ENCODE results near the gene SNX6. TPM values are rescaled to one million over a fixed set of nuclear protein-coding genes. Genes with fewer than 3 reads are reported as not detected.

The SNX6 gene
- 86.5 TPM for total RNA-seq
- 62.9 TPM for polyA plus RNA-seq
- long read RNA-seq, donor 1, partial matches to known transcripts = 0 of 1 reads
- long read RNA-seq, donor 1, other reads (novel, unspliced or antisense) = 0 of 1 reads
- long read RNA-seq, donor 2 = 0 reads
- long read RNA-seq, donor 3, transcript SNX6-202 (13 exons, 3,398 nt) = minor isoform, 9 of 70 reads
- long read RNA-seq, donor 3, transcript SNX6-201 (14 exons, 2,001 nt) = major isoform, 46 of 70 reads
- long read RNA-seq, donor 3, partial matches to known transcripts = 9 of 70 reads
- long read RNA-seq, donor 3, other reads (novel, unspliced or antisense) = 5 of 70 reads
- long read RNA-seq, donor 4, transcript SNX6-201 (14 exons, 2,001 nt) = major isoform, 10 of 25 reads
- long read RNA-seq, donor 4, partial matches to known transcripts = 14 of 25 reads
- long read RNA-seq, donor 4, other reads (novel, unspliced or antisense) = 0 of 25 reads
- long read RNA-seq, donor 5, transcript SNX6-202 (13 exons, 3,398 nt) = minor isoform, 7 of 67 reads
- long read RNA-seq, donor 5, transcript SNX6-201 (14 exons, 2,001 nt) = major isoform, 47 of 67 reads
- long read RNA-seq, donor 5, partial matches to known transcripts = 13 of 67 reads
- long read RNA-seq, donor 5, other reads (novel, unspliced or antisense) = 0 of 67 reads
- long read RNA-seq, donor 6, transcript SNX6-201 (14 exons, 2,001 nt) = major isoform, 21 of 22 reads
- long read RNA-seq, donor 6, partial matches to known transcripts = 0 of 22 reads
- long read RNA-seq, donor 6, other reads (novel, unspliced or antisense) = 0 of 22 reads
- long read RNA-seq, donor 7, transcript SNX6-201 (14 exons, 2,001 nt) = major isoform, 29 of 39 reads
- long read RNA-seq, donor 7, transcript SNX6-202 (13 exons, 3,398 nt) = minor isoform, 10 of 39 reads
- long read RNA-seq, donor 7, partial matches to known transcripts = 0 of 39 reads
- long read RNA-seq, donor 7, other reads (novel, unspliced or antisense) = 0 of 39 reads
- long read RNA-seq, donor 8, transcript SNX6-201 (14 exons, 2,001 nt) = major isoform, 20 of 28 reads
- long read RNA-seq, donor 8, partial matches to known transcripts = 6 of 28 reads
- long read RNA-seq, donor 8, other reads (novel, unspliced or antisense) = 0 of 28 reads
- long read RNA-seq, donor 9, transcript SNX6-202 (13 exons, 3,398 nt) = minor isoform, 5 of 17 reads
- long read RNA-seq, donor 9, transcript SNX6-201 (14 exons, 2,001 nt) = major isoform, 12 of 17 reads
- long read RNA-seq, donor 9, partial matches to known transcripts = 0 of 17 reads
- long read RNA-seq, donor 9, other reads (novel, unspliced or antisense) = 0 of 17 reads
- long read RNA-seq, donor 10, transcript SNX6-201 (14 exons, 2,001 nt) = major isoform, 24 of 28 reads
- long read RNA-seq, donor 10, partial matches to known transcripts = 0 of 28 reads
- long read RNA-seq, donor 10, other reads (novel, unspliced or antisense) = 0 of 28 reads

DNA sequence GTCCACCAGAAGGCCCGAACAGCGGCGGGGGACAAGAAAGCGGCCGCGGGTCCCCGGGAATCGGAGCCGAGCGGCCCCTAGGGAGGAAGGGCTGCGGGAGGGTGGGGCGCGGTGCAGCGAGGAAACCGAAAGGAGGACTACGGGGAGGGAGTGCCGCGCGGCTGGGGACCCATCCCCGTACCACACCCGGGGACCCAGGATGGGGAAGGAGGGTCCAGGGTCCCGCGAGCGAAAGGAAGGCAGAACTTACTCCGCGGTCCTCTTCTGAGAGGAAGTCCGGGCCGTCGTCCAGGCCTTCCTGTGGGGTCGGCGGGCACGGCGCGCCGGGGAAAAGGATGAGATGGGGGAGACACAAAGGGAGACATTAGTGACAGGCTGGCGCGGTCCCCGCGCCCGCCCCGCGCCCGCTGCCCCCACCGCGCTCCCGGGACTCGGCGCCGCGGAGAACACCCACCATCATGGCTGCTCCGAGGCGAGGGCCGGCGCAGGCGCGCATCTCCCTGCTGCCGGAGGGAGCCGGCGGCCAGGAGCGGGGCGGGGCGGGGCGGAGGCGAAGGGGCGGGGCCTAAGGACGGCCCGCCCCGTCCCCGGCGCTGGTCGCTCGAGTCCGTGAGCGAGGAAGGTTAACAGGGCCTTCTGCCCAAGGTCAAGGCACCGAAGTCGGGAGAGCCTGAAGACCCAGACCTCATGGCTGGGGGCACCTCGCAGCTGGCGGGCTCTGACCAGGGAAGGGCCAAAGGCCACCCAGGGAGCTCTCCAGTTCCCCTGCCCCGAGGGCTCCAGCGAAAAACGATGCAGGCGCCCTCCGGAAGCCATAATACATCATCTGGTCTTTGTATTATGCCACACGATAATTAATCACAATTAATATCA lies at the start of gene SNX6:
Gene SNX6 (minus strand): TSS at position 492 of the 873 bp plus-strand sequence. CDS start 32 bp downstream, at position 460.
- peak within 1 kb of the TSS; percentile 92 for H3K27ac ChIP-seq (ENCODE audit: low read depth in 1 of 2, low read length in 1 of 2)
- peak in 8 of 9 donors; percentile 45 to 89 (median 68) for DNase-seq (ENCODE audit: low read depth in 6 of 9, low spot score in 9 of 9)
- WGBS = under 1% methylated on average over 84 of the region's 84 CpGs
- H3K9me3 ChIP-seq (ENCODE audit: control insufficient read depth in 2 of 2, insufficient read depth in 1 of 2, low read length in 1 of 2) = no peaks in the 10 kb centered on the region
- peaks cover 0 to 2% of the 10 kb centered on the region in 2 donors for H3K36me3 ChIP-seq (ENCODE audit: control insufficient read depth in 2 of 2, insufficient read depth in 2 of 2, low read length in 1 of 2)
- H3K4me3 ChIP-seq (ENCODE audit: low read length in 2 of 2) = peak within 1 kb of the TSS; percentile 74 to 90
- H3K27me3 ChIP-seq (ENCODE audit: control insufficient read depth in 2 of 2, insufficient read depth in 1 of 2, low read length in 1 of 2) = no peaks in the 10 kb centered on the region
- H3K4me1 ChIP-seq (ENCODE audit: control insufficient read depth in 2 of 2, insufficient read depth in 2 of 2, low read length in 2 of 2) = peaks cover 2 to 5% of the 10 kb centered on the region in 2 donors

DNA sequence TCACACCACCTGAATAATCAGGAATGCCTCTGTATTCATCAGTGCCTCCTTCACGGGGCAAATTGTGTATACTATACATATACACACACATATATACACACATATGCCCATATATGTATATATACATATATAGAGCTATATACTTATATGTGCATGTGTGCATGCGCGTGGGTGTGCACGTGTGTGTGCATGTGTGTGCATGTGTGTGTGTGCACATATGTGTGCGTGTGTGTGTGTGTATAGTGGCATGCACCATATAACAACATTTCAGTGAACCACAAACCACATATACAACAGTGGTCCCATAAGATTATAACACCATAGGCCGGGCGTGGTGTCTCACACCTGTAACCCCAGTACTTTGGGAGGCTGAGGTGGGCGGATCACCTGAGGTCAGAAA lies 48.8 kb upstream of the SNX6 start:
- no peaks in the 10 kb centered on the region for H3K27me3 ChIP-seq (ENCODE audit: control insufficient read depth in 2 of 2, insufficient read depth in 1 of 2, low read length in 1 of 2)
- no peaks in the 10 kb centered on the region for H3K4me1 ChIP-seq (ENCODE audit: control insufficient read depth in 2 of 2, insufficient read depth in 2 of 2, low read length in 2 of 2)
- no peak for DNase-seq (ENCODE audit: low read depth in 6 of 9, low spot score in 9 of 9)
- WGBS = 98% methylated on average over 8 of the region's 8 CpGs
- H3K36me3 ChIP-seq (ENCODE audit: control insufficient read depth in 2 of 2, insufficient read depth in 2 of 2, low read length in 1 of 2) = no peaks in the 10 kb centered on the region
- H3K9me3 ChIP-seq (ENCODE audit: control insufficient read depth in 2 of 2, insufficient read depth in 1 of 2, low read length in 1 of 2) = no peaks in the 10 kb centered on the region
- no peak overlapping the region for H3K4me3 ChIP-seq (ENCODE audit: low read length in 2 of 2)
- no peak overlapping the region for H3K27ac ChIP-seq (ENCODE audit: low read depth in 1 of 2, low read length in 1 of 2)

DNA sequence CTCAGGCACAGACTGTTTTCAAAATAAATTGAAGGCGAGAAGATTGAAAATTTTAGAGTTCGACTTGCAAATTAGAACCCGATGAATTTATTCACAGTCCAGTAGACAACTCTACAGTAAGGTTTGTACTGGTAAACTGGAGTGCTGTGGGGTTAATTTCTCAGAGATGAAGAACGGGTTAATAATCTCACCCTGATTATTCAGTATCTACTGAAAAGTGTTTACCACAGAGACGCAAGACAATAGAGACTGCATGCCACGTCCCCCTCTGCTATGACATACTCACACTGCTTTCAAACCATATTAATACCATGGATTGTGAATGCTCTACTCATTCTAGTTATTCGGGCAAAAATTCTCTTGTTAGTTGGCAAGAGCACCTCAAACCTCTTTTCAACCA lies 48.4 kb upstream of the SNX6 start:
- H3K4me1 ChIP-seq (ENCODE audit: control insufficient read depth in 2 of 2, insufficient read depth in 2 of 2, low read length in 2 of 2) = no peaks in the 10 kb centered on the region
- no peak overlapping the region for H3K27ac ChIP-seq (ENCODE audit: low read depth in 1 of 2, low read length in 1 of 2)
- H3K9me3 ChIP-seq (ENCODE audit: control insufficient read depth in 2 of 2, insufficient read depth in 1 of 2, low read length in 1 of 2) = no peaks in the 10 kb centered on the region
- no peak overlapping the region for H3K4me3 ChIP-seq (ENCODE audit: low read length in 2 of 2)
- H3K36me3 ChIP-seq (ENCODE audit: control insufficient read depth in 2 of 2, insufficient read depth in 2 of 2, low read length in 1 of 2) = no peaks in the 10 kb centered on the region
- WGBS = 97% methylated on average over 7 of the region's 7 CpGs
- DNase-seq (ENCODE audit: low read depth in 6 of 9, low spot score in 9 of 9) = no peak
- no peaks in the 10 kb centered on the region for H3K27me3 ChIP-seq (ENCODE audit: control insufficient read depth in 2 of 2, insufficient read depth in 1 of 2, low read length in 1 of 2)

DNA sequence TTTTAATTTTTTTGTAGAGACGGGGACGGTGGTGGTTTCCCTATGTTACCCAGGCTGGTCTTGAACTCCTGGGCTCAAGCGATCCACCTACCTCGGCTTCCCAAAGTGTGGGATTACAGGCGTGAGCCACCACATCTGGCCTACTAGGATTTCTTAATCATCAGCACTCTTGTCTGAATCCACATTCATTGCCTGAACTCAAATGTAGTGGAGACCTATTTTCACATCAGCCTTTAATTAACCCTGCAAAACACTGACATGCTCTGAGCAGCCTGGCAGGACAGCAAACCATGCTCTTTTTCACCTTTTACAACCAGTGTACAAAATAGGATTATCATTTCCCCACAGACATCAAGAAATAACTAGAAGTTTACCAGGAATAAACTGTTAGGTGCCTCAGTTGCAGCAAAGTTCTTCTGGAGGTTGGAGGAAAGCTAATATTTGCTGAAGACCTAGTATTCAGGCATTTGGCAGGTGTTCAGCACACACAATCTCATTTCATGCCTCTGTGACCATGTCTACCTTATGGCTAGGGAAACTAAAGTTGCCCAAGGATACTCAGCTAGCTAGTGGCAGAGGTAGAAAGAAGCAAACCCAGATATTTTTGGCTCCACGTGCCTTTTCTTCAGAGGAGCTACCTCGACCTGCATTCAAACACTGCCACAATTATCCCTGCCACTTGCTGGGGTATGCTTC lies 46.7 kb upstream of the SNX6 start:
- no peaks in the 10 kb centered on the region for H3K4me1 ChIP-seq (ENCODE audit: control insufficient read depth in 2 of 2, insufficient read depth in 2 of 2, low read length in 2 of 2)
- 93% methylated on average over 7 of the region's 7 CpGs for WGBS
- H3K4me3 ChIP-seq (ENCODE audit: low read length in 2 of 2) = no peak overlapping the region
- no peaks in the 10 kb centered on the region for H3K9me3 ChIP-seq (ENCODE audit: control insufficient read depth in 2 of 2, insufficient read depth in 1 of 2, low read length in 1 of 2)
- no peak for DNase-seq (ENCODE audit: low read depth in 6 of 9, low spot score in 9 of 9)
- H3K27ac ChIP-seq (ENCODE audit: low read depth in 1 of 2, low read length in 1 of 2) = no peak overlapping the region
- H3K36me3 ChIP-seq (ENCODE audit: control insufficient read depth in 2 of 2, insufficient read depth in 2 of 2, low read length in 1 of 2) = no peaks in the 10 kb centered on the region
- no peaks in the 10 kb centered on the region for H3K27me3 ChIP-seq (ENCODE audit: control insufficient read depth in 2 of 2, insufficient read depth in 1 of 2, low read length in 1 of 2)

DNA sequence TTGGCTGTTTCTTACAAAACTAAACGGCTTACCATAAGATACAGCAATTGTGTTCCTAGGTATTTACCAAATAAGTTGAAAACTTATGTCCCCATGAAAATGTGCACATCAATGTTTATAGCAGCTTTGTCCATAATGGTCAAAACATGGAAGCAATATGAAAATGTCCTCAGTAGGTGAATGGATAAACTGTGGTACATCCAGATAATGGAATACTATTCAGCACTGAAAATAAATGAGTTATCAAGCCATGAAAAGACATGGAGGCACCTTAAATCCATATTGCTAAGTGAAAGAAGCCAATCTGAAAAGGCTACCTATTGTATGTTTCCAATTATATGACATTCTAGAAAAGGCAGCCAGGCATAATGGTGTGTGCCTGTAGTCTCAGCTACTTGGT lies 43.8 kb upstream of the SNX6 start:
- Histone ChIP-seq H3K4me3 (ENCODE audit: low read length in 2 of 2) (no peak overlapping the region), H3K27me3 (ENCODE audit: control insufficient read depth in 2 of 2, insufficient read depth in 1 of 2, low read length in 1 of 2) (no peaks in the 10 kb centered on the region), H3K27ac (ENCODE audit: low read depth in 1 of 2, low read length in 1 of 2) (no peak overlapping the region), H3K9me3 (ENCODE audit: control insufficient read depth in 2 of 2, insufficient read depth in 1 of 2, low read length in 1 of 2) (no peaks in the 10 kb centered on the region), H3K4me1 (ENCODE audit: control insufficient read depth in 2 of 2, insufficient read depth in 2 of 2, low read length in 2 of 2) (no peaks in the 10 kb centered on the region), H3K36me3 (ENCODE audit: control insufficient read depth in 2 of 2, insufficient read depth in 2 of 2, low read length in 1 of 2) (no peaks in the 10 kb centered on the region)
- 97% methylated on average over 1 of the region's 1 CpG for WGBS
- DNase-seq (ENCODE audit: low read depth in 6 of 9, low spot score in 9 of 9) = no peak

DNA sequence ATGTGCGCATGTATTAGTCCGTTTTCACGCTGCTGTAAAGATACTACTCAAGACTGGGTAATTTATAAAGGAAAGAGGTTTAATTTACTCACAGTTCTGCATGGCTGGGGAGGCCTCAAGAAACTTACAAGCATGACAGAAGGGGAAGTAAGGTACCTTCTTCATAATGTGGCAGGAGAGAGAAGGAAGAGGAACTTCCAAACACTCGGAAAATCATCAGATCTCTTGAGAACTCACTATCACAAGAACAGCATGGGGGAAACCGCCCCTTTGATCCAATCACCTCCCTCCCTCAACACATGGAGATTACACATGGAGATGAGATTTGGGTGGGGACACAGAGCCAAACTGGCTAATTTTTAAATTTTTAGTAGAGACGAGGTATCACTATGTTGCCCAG lies 41.8 kb upstream of the SNX6 start:
- no peak for DNase-seq (ENCODE audit: low read depth in 6 of 9, low spot score in 9 of 9)
- no peaks in the 10 kb centered on the region for H3K4me1 ChIP-seq (ENCODE audit: control insufficient read depth in 2 of 2, insufficient read depth in 2 of 2, low read length in 2 of 2)
- H3K27me3 ChIP-seq (ENCODE audit: control insufficient read depth in 2 of 2, insufficient read depth in 1 of 2, low read length in 1 of 2) = no peaks in the 10 kb centered on the region
- no peaks in the 10 kb centered on the region for H3K9me3 ChIP-seq (ENCODE audit: control insufficient read depth in 2 of 2, insufficient read depth in 1 of 2, low read length in 1 of 2)
- H3K4me3 ChIP-seq (ENCODE audit: low read length in 2 of 2) = no peak overlapping the region
- H3K27ac ChIP-seq (ENCODE audit: low read depth in 1 of 2, low read length in 1 of 2) = no peak overlapping the region
- no peaks in the 10 kb centered on the region for H3K36me3 ChIP-seq (ENCODE audit: control insufficient read depth in 2 of 2, insufficient read depth in 2 of 2, low read length in 1 of 2)
- 81% methylated on average over 6 of the region's 6 CpGs for WGBS

DNA sequence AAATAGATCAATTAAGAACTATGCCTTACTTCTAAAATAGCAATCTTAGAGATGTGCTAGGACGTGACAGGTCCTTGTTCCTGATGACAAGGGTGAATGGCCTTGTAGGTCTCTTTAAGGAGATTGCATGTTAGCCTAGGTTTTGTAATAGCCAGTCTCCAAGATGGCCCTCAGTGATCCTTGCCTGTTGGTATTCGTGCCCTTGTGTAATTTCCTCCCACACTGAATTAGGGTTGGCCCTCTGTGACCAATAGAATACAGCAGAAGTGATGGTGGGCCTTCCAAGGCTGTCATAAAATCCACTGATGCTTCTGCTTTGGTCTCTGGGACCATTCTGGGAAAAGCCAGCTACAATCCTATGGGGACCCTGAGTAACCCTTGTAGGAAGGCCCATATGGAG lies 38.2 kb upstream of the SNX6 start:
- Histone ChIP-seq H3K36me3 (ENCODE audit: control insufficient read depth in 2 of 2, insufficient read depth in 2 of 2, low read length in 1 of 2) (no peaks in the 10 kb centered on the region), H3K9me3 (ENCODE audit: control insufficient read depth in 2 of 2, insufficient read depth in 1 of 2, low read length in 1 of 2) (no peaks in the 10 kb centered on the region), H3K27me3 (ENCODE audit: control insufficient read depth in 2 of 2, insufficient read depth in 1 of 2, low read length in 1 of 2) (no peaks in the 10 kb centered on the region), H3K27ac (ENCODE audit: low read depth in 1 of 2, low read length in 1 of 2) (no peak overlapping the region), H3K4me3 (ENCODE audit: low read length in 2 of 2) (no peak overlapping the region), H3K4me1 (ENCODE audit: control insufficient read depth in 2 of 2, insufficient read depth in 2 of 2, low read length in 2 of 2) (no peaks in the 10 kb centered on the region)
- WGBS = 94% methylated on average over 2 of the region's 2 CpGs
- DNase-seq (ENCODE audit: low read depth in 6 of 9, low spot score in 9 of 9) = no peak
